Measurements from ENCODE around the gene TRUB2. TPM values are rescaled to one million over a fixed set of nuclear protein-coding genes. Genes with fewer than 3 reads are reported as not detected.

TRUB2 gene
- total RNA-seq, 1 experiment from 2014 or later: 33.2 TPM

- Mint-ChIP-seq H3K4me1 (no peaks in the 10 kb centered on the region), H3K9me3 (no peaks in the 10 kb centered on the region), H3K36me3 (peaks cover 21% of the 10 kb centered on the region), H3K4me3 (no peak overlapping the region), H3K27me3 (ENCODE audit: low read depth) (no peaks in the 10 kb centered on the region), H3K27ac (no peak overlapping the region)
- TF ChIP-seq MYBL2 (CRISPR knock-in tag; IDR thresholded peaks at IDR 0.05) (no peak), ATF2 (CRISPR knock-in tag; IDR thresholded peaks at IDR 0.05; ENCODE audit: borderline replicate concordance, low read depth) (no peak), ZMAT4 (CRISPR knock-in tag; IDR thresholded peaks at IDR 0.05) (no peak), NFATC4 (CRISPR knock-in tag; IDR thresholded peaks at IDR 0.05) (no peak), ZNF121 (CRISPR knock-in tag; IDR thresholded peaks at IDR 0.05) (no peak)
- TF ChIP-seq, protein P1, sequence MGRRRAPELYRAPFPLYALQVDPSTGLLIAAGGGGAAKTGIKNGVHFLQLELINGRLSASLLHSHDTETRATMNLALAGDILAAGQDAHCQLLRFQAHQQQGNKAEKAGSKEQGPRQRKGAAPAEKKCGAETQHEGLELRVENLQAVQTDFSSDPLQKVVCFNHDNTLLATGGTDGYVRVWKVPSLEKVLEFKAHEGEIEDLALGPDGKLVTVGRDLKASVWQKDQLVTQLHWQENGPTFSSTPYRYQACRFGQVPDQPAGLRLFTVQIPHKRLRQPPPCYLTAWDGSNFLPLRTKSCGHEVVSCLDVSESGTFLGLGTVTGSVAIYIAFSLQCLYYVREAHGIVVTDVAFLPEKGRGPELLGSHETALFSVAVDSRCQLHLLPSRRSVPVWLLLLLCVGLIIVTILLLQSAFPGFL (CRISPR knock-in tag; IDR thresholded peaks at IDR 0.05; ENCODE audit: borderline replicate concordance): no peak
- TF ChIP-seq, protein P2, sequence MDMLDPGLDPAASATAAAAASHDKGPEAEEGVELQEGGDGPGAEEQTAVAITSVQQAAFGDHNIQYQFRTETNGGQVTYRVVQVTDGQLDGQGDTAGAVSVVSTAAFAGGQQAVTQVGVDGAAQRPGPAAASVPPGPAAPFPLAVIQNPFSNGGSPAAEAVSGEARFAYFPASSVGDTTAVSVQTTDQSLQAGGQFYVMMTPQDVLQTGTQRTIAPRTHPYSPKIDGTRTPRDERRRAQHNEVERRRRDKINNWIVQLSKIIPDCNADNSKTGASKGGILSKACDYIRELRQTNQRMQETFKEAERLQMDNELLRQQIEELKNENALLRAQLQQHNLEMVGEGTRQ (CRISPR knock-in tag; IDR thresholded peaks at IDR 0.05): no peak
- POLR2A ChIA-PET: no interaction called here
- no peak for ATAC-seq
- CTCF ChIA-PET: interaction anchor here (0.8 to 1.6 kb wide), 4 partner anchors 13 to 89 kb away, joined by 3 to 5 read pairs (median 4); no protein-coding TSS in a partner anchor
- no peak for DNase-seq (ENCODE audit: low spot score)
These were observed 26.9 kb upstream of the TRUB2 start for GRCh38 chr9:128349125-128349524.

- DNase-seq (ENCODE audit: low spot score) (peak; percentile 63), ATAC-seq (peak; percentile 3; the same call in 1 of the 2 replicates)
- Mint-ChIP-seq H3K27ac (no peak overlapping the region), H3K4me1 (peaks cover 5% of the 10 kb centered on the region; the same call in 1 of the 2 replicates), H3K9me3 (no peaks in the 10 kb centered on the region), H3K36me3 (peaks cover 19% of the 10 kb centered on the region; the same call in 1 of the 2 replicates), H3K27me3 (ENCODE audit: low read depth) (no peaks in the 10 kb centered on the region), H3K4me3 (no peak overlapping the region)
- CTCF ChIA-PET: interaction anchor here (0.9 to 2.5 kb wide), 5 partner anchors 17 to 86 kb away, joined by 3 to 6 read pairs (median 5); no protein-coding TSS in a partner anchor
- POLR2A ChIA-PET: no interaction called here
- TF ChIP-seq FOXK1 (CRISPR knock-in tag; IDR thresholded peaks at IDR 0.05) (no peak), E2F5 (CRISPR knock-in tag; IDR thresholded peaks at IDR 0.05) (no peak), ZBTB21 (CRISPR knock-in tag; IDR thresholded peaks at IDR 0.05; ENCODE audit: borderline replicate concordance) (no peak), FOXP1 (CRISPR knock-in tag; IDR thresholded peaks at IDR 0.05; ENCODE audit: borderline replicate concordance) (no peak), ZNF416 (CRISPR knock-in tag; IDR thresholded peaks at IDR 0.05) (no peak), GABPB1 (CRISPR knock-in tag; IDR thresholded peaks at IDR 0.05) (no peak), ZNF317 (CRISPR knock-in tag; IDR thresholded peaks at IDR 0.05; ENCODE audit: borderline replicate concordance, low read depth) (no peak), NFYB (CRISPR knock-in tag; conservative IDR thresholded peaks at IDR 0.05; ENCODE audit: low read depth) (no peak), ZMAT4 (CRISPR knock-in tag; IDR thresholded peaks at IDR 0.05) (no peak), ZBTB43 (CRISPR knock-in tag; IDR thresholded peaks at IDR 0.05) (no peak), MLX (CRISPR knock-in tag; IDR thresholded peaks at IDR 0.05) (no peak)
- TF ChIP-seq, protein P3, sequence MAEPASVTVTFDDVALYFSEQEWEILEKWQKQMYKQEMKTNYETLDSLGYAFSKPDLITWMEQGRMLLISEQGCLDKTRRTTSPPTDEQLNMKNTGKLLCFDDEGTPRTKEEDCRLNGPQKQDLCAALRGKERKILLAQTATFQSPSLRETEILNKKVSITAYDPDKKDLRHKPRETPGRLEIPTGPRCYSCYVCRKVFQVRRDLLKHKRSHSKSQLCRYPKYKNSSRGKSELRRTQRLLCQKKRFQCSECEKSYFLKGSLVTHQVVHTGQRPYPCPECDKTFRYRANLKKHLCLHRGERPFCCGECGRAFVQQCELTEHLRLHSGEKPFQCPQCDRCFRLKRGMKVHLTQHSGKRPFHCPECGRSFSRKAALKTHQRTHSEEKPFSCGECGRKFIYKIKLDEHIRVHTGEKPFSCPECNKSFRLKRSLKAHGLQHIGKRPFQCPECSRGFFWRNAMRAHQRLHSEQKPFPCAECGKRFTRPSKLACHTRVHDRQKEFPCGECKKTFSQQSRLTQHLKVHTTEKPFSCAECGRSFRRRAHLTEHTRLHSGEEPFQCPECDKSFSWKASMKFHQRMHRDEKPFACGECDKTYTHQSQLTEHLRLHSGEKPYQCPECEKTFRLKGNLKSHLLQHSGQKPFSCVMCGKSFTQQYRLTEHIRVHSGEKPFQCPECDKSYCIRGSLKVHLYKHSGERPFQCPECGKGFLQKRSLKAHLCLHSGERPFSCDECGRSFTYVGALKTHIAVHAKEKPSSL (CRISPR knock-in tag; conservative IDR thresholded peaks at IDR 0.05): no peak
- TF ChIP-seq, protein P4, sequence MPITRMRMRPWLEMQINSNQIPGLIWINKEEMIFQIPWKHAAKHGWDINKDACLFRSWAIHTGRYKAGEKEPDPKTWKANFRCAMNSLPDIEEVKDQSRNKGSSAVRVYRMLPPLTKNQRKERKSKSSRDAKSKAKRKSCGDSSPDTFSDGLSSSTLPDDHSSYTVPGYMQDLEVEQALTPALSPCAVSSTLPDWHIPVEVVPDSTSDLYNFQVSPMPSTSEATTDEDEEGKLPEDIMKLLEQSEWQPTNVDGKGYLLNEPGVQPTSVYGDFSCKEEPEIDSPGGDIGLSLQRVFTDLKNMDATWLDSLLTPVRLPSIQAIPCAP (CRISPR knock-in tag; IDR thresholded peaks at IDR 0.05): no peak
These were observed 22.8 kb upstream of the TRUB2 start for GRCh38 chr9:128344931-128345605.
